PC-3 (cell line): ENCODE results near the gene TMEM164.

Source experiments
- EZH2 ChIP-seq: fragments of 300-600 bp; sonication (generic); IDR thresholded peaks from one replicate; pipeline ENCODE4 v1.6.1; 2017; ENCODE audit warnings: antibody characterized with exemption, mild to moderate bottlenecking, low read length; ENCODE audit not compliant: unreplicated experiment
- TF ChIP-seq, protein P1 (sequence below): fragments of 300-600 bp; sonication (generic); conservative IDR thresholded peaks from 2 replicates; pipeline ENCODE4 v1.5.1; 2017; ENCODE audit warnings: antibody characterized with exemption, low read depth, mild to moderate bottlenecking, low read length

DNA sequence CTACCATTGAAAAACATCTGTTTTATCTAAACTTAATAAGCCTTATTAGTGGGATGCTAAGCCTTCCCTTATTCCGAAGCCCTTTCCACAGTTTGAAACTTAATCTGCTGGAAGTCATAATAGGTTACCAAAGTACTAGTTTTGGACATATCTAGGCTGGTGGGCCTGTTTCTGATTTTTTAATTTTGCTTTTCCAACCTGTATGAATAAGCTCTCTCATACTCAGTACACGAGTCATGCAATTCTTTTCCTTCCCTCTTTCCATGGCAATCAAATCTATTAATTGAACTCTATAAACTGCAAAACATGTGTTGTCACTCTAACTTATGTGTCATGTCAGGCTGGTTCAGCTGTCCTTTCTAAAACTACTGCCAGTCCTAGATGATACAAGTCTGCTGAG lies 224.0 kb downstream of the TMEM164 start:
- TF ChIP-seq, protein P1, sequence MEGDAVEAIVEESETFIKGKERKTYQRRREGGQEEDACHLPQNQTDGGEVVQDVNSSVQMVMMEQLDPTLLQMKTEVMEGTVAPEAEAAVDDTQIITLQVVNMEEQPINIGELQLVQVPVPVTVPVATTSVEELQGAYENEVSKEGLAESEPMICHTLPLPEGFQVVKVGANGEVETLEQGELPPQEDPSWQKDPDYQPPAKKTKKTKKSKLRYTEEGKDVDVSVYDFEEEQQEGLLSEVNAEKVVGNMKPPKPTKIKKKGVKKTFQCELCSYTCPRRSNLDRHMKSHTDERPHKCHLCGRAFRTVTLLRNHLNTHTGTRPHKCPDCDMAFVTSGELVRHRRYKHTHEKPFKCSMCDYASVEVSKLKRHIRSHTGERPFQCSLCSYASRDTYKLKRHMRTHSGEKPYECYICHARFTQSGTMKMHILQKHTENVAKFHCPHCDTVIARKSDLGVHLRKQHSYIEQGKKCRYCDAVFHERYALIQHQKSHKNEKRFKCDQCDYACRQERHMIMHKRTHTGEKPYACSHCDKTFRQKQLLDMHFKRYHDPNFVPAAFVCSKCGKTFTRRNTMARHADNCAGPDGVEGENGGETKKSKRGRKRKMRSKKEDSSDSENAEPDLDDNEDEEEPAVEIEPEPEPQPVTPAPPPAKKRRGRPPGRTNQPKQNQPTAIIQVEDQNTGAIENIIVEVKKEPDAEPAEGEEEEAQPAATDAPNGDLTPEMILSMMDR = no peak
- TF ChIP-seq EZH2 = no peak
